Osteocyte (in vitro differentiated cells): ENCODE data around the gene WRNIP1. TPM values are rescaled to one million over a fixed set of nuclear protein-coding genes. Genes with fewer than 3 reads are reported as not detected.
A peak's percentile ranks its signal among the peaks of the same experiment; 100 is the strongest.

Experiments
- DNase-seq: peaks from one replicate; pipeline ENCODE4 v3.0.0; 2021; ENCODE audit warnings: mixed read lengths; ENCODE audit not compliant: unreplicated experiment; ENCODE audit errors: extremely low spot score
- H3K27ac Mint-ChIP-seq: one replicate; pipeline ENCODE4 v1.8.0; 2021; ENCODE audit warnings: mild to moderate bottlenecking, mixed read lengths; ENCODE audit not compliant: unreplicated experiment
- H3K27me3 Mint-ChIP-seq: one replicate; pipeline ENCODE4 v1.8.0; 2021; ENCODE audit warnings: mixed read lengths; ENCODE audit not compliant: unreplicated experiment
- H3K36me3 Mint-ChIP-seq: one replicate; pipeline ENCODE4 v1.8.0; 2021; ENCODE audit warnings: mixed read lengths; ENCODE audit not compliant: unreplicated experiment
- H3K4me1 Mint-ChIP-seq: one replicate; pipeline ENCODE4 v1.8.0; 2021; ENCODE audit warnings: mixed read lengths; ENCODE audit not compliant: unreplicated experiment
- H3K4me3 Mint-ChIP-seq: one replicate; pipeline ENCODE4 v1.8.0; 2021; ENCODE audit warnings: mild to moderate bottlenecking, moderate library complexity, mixed read lengths; ENCODE audit not compliant: unreplicated experiment
- H3K9me3 Mint-ChIP-seq: one replicate; pipeline ENCODE4 v1.8.0; 2021; ENCODE audit warnings: mixed read lengths; ENCODE audit not compliant: unreplicated experiment
- CTCF ChIP-seq: fragments of 200-600 bp; sonication (generic); IDR thresholded peaks from 2 replicates; pipeline ENCODE4 v1.5.0; 2021; ENCODE audit warnings: antibody characterized with exemption, mild to moderate bottlenecking, moderate library complexity
- total RNA-seq: library from RNA; stranded (reverse); gene quantifications from 2 replicates; pipeline ENCODE4 v1.2.1, GENCODE V29; 2021

The WRNIP1 gene
- total RNA-seq, 1 donor from 2014 or later: 35.9 TPM

- peaks cover 6% of the 10 kb centered on the region for H3K36me3 Mint-ChIP-seq
- peak overlapping the region; percentile 84 for H3K4me3 Mint-ChIP-seq
- H3K9me3 Mint-ChIP-seq: no peaks in the 10 kb centered on the region
- no peaks in the 10 kb centered on the region for H3K27me3 Mint-ChIP-seq
- peaks cover 58% of the 10 kb centered on the region for H3K4me1 Mint-ChIP-seq
- peak overlapping the region; percentile 88 for H3K27ac Mint-ChIP-seq
- DNase-seq: no peak
- TF ChIP-seq CTCF: no peak
These were observed 1.8 kb downstream of the WRNIP1 start for GRCh38 chr6:2766767-2767656.

- Mint-ChIP-seq H3K9me3 (no peaks in the 10 kb centered on the region), H3K36me3 (peaks cover 6% of the 10 kb centered on the region), H3K27me3 (no peaks in the 10 kb centered on the region), H3K4me3 (peak overlapping the region; percentile 84), H3K27ac (peak overlapping the region; percentile 86), H3K4me1 (peaks cover 61% of the 10 kb centered on the region)
- no peak for TF ChIP-seq CTCF
- DNase-seq: no peak
These were observed 2.7 kb downstream of the WRNIP1 start for GRCh38 chr6:2767657-2768524.

GRCh38 chr6:2768696-2769095 is 3.5 kb downstream of the WRNIP1 start:
- peak overlapping the region; percentile 86 for H3K27ac Mint-ChIP-seq
- no peak for DNase-seq
- H3K36me3 Mint-ChIP-seq: peaks cover 12% of the 10 kb centered on the region
- no peaks in the 10 kb centered on the region for H3K27me3 Mint-ChIP-seq
- peak overlapping the region; percentile 84 for H3K4me3 Mint-ChIP-seq
- H3K4me1 Mint-ChIP-seq: peaks cover 61% of the 10 kb centered on the region
- H3K9me3 Mint-ChIP-seq: no peaks in the 10 kb centered on the region
- TF ChIP-seq CTCF: no peak

- peak overlapping the region; percentile 65 for H3K27ac Mint-ChIP-seq
- H3K9me3 Mint-ChIP-seq: no peaks in the 10 kb centered on the region
- no peak for TF ChIP-seq CTCF
- H3K27me3 Mint-ChIP-seq: no peaks in the 10 kb centered on the region
- H3K4me3 Mint-ChIP-seq: peak overlapping the region; percentile 57
- no peak for DNase-seq
- peaks cover 17% of the 10 kb centered on the region for H3K36me3 Mint-ChIP-seq
- H3K4me1 Mint-ChIP-seq: peaks cover 53% of the 10 kb centered on the region
These were observed 5.0 kb downstream of the WRNIP1 start for GRCh38 chr6:2770171-2770570.

- H3K27ac Mint-ChIP-seq: peak overlapping the region; percentile 65
- peak overlapping the region; percentile 41 for H3K4me3 Mint-ChIP-seq
- H3K9me3 Mint-ChIP-seq: no peaks in the 10 kb centered on the region
- H3K27me3 Mint-ChIP-seq: no peaks in the 10 kb centered on the region
- H3K4me1 Mint-ChIP-seq: peaks cover 53% of the 10 kb centered on the region
- no peak for DNase-seq
- peaks cover 18% of the 10 kb centered on the region for H3K36me3 Mint-ChIP-seq
- TF ChIP-seq CTCF: no peak
These were observed 5.9 kb downstream of the WRNIP1 start for GRCh38 chr6:2771079-2771478.
